ENCODE data around the gene GABRA1. TPM values are rescaled to one million over a fixed set of nuclear protein-coding genes. Genes with fewer than 3 reads are reported as not detected.
A peak's percentile ranks its signal among the peaks of the same experiment; 100 is the strongest.

The GABRA1 gene
- total RNA-seq, 1 experiment from 2014 or later: not detected

DNA sequence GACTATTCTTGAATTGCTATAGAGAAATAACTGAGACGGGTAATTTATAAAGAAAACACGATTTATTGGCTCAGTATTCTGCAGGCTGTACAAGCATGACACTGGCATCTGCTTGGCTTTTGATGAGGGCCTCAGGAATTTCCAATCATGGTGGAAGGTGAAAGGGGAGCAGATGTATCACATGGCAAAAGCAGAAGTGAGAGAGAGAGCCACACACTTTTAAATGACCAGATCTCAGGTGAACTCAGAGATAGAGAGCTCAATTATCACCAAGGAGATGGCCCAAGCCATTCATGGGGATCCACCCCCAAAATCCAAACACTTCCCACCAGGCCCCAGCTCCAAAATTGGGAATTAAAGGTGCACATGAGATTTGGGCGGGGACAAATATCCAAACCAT, 15.3 kb downstream of the GABRA1 start:
- no peaks in the 10 kb centered on the region for H3K9me3 Mint-ChIP-seq
- Histone ChIP-seq H2BK15ac (ENCODE audit: low read depth, low read length) (no peak overlapping the region), H3K23me2 (ENCODE audit: insufficient read length, low read depth, low read length, poor library complexity, severe bottlenecking) (no peaks in the 10 kb centered on the region), H3K27ac (ENCODE audit: insufficient read length, low read depth, low read length) (no peak overlapping the region), H3K14ac (ENCODE audit: insufficient read depth, low read length) (no peak overlapping the region), H3T11ph (ENCODE audit: low read length) (no peak overlapping the region), H4K91ac (ENCODE audit: insufficient read length, low read depth, low read length) (no peak overlapping the region), H3K4me2 (ENCODE audit: insufficient read depth, insufficient read length, low read length) (no peak overlapping the region), H3K9me3 (ENCODE audit: control insufficient read depth, low read depth, low read length) (no peaks in the 10 kb centered on the region), H2BK12ac (ENCODE audit: insufficient read length, low read depth, low read length) (no peak overlapping the region), H4K5ac (ENCODE audit: insufficient read length, low read depth, low read length) (no peak overlapping the region), H3K4ac (ENCODE audit: low read depth, low read length) (no peak overlapping the region), H3K79me2 (ENCODE audit: insufficient read depth, low read length) (no peaks in the 10 kb centered on the region), H4K20me1 (ENCODE audit: control insufficient read depth, insufficient read depth, insufficient read length) (no peaks in the 10 kb centered on the region), H2AFZ (ENCODE audit: low read length) (no peak overlapping the region), H3K23ac (ENCODE audit: insufficient read length, low read depth, low read length) (no peak overlapping the region), H2BK120ac (ENCODE audit: low read depth, low read length, poor library complexity, severe bottlenecking) (no peak overlapping the region), H3K79me1 (ENCODE audit: insufficient read depth, low read depth, low read length, poor library complexity, severe bottlenecking) (no peaks in the 10 kb centered on the region), H2AK5ac (ENCODE audit: insufficient read length, low read length) (no peak overlapping the region), H3K27me3 (ENCODE audit: insufficient read depth, low read length) (no peaks in the 10 kb centered on the region), H3K18ac (ENCODE audit: insufficient read length, low read depth, low read length) (no peak overlapping the region), H3K9ac (ENCODE audit: extremely low read depth, insufficient read length, low read length) (no peak overlapping the region), H2BK5ac (ENCODE audit: insufficient read length, low read length) (no peak overlapping the region), H3K4me1 (ENCODE audit: insufficient read depth, low read length) (no peaks in the 10 kb centered on the region), H3K56ac (ENCODE audit: insufficient read length, low read depth, low read length) (no peak overlapping the region), H4K8ac (replicated peaks; ENCODE audit: insufficient read length, low read depth, low read length) (no peak overlapping the region), H2BK20ac (ENCODE audit: low read depth, low read length, poor library complexity, severe bottlenecking) (no peak overlapping the region)
- no peaks in the 10 kb centered on the region for H3K27me3 Mint-ChIP-seq (ENCODE audit: low read depth)
- no peaks in the 10 kb centered on the region for H3K36me3 Mint-ChIP-seq (ENCODE audit: insufficient read depth in 1 of 3, low read depth in 3 of 3)
- no peak overlapping the region for H3K4me3 Mint-ChIP-seq
- H3K4me1 Mint-ChIP-seq: no peaks in the 10 kb centered on the region
- H3K27ac Mint-ChIP-seq: peak overlapping the region in 1 of 3 experiments; percentile 29; a peak in 2 of 7 replicates
- no peak for DNase-seq
- no CpG with 5 or more reads among the region's 3 CpGs for WGBS (ENCODE audit: extremely low coverage, insufficient read length, low lambda C conversion rate)
- TF ChIP-seq CTCF (conservative IDR thresholded peaks at IDR 0.05): no peak
